Transverse colon (tissue), 4 donors: Measurements from ENCODE around the gene SLC22A24. TPM values are rescaled to one million over a fixed set of nuclear protein-coding genes. Genes with fewer than 3 reads are reported as not detected.

Experiments
- DNase-seq: peaks from one replicate; pipeline ENCODE4 v3.0.0-alpha.2; 2019
- H3K27ac ChIP-seq, 4 donors: fragments of 200-600 bp; sonication (generic); 2 replicates each; pipeline ENCODE4 v1.5.1; 2016 to 2018; ENCODE audit warnings: inconsistent platforms in 4 of 4
- H3K27me3 ChIP-seq: fragments of 200-600 bp; sonication (generic); 2 replicates; pipeline ENCODE4 v1.5.1; 2017; ENCODE audit warnings: inconsistent platforms
- H3K36me3 ChIP-seq, 4 donors: fragments of 200-600 bp; sonication (generic); 2 replicates each; pipeline ENCODE4 v1.5.1; 2017 to 2019; ENCODE audit warnings: inconsistent platforms in 4 of 4
- H3K4me1 ChIP-seq, 4 donors: fragments of 200-600 bp; sonication (generic); 2 replicates each; pipeline ENCODE4 v1.5.1; 2017 to 2020; ENCODE audit warnings: inconsistent platforms in 4 of 4
- H3K4me3 ChIP-seq, 4 donors: fragments of 200-600 bp; sonication (generic); 1 replicate in 1 of 4; 2 replicates in 3 of 4; pipeline versions ENCODE4 v1.5.1 to v1.6.1; 2017 to 2019; ENCODE audit warnings: inconsistent platforms in 4 of 4
- H3K9me3 ChIP-seq, 2 donors: fragments of 200-600 bp; sonication (generic); 2 replicates each; pipeline ENCODE4 v1.5.1; 2017 to 2019; ENCODE audit warnings: inconsistent platforms in 2 of 2
- EP300 ChIP-seq: sonication (generic); formaldehyde crosslinking; IDR thresholded peaks from one replicate; pipeline ENCODE4 v1.6.1; 2017; ENCODE audit warnings: antibody characterized with exemption, low read depth
- POLR2A ChIP-seq: fragments of 450-650 bp; IDR thresholded peaks from one replicate; pipeline ENCODE4 v1.6.1; 2016; ENCODE audit warnings: antibody characterized with exemption, mild to moderate bottlenecking, moderate library complexity
- POLR2AphosphoS5 ChIP-seq, 3 donors: sonication (generic); formaldehyde crosslinking; IDR thresholded peaks; one replicate each; pipeline ENCODE4 v1.6.1; 2016; ENCODE audit warnings: antibody characterized with exemption in 3 of 3
- WGBS, 2 donors: methylation state at CpG; one replicate each; pipeline ENCODE4 v1.1.5; 2018; ENCODE audit warnings: low coverage in 1 of 2; 5-methylcytosine and 5-hydroxymethylcytosine counted together
- in situ Hi-C, 4 donors: fragments of 200-750 bp; cut with MboI; loops; one replicate each; pipeline versions ENCODE4 v1.15.0 to v1.15.1; 2017; ENCODE audit warnings: low sequenced_read_pairs in 3 of 4, low pct_ligation_motif_present in 1 of 4, low pct_unique_long_range_greater_than_20kb in 1 of 4
- intact Hi-C: fragments of 100-400 bp; cut with DNase I; formaldehyde crosslinking; loops from one replicate; pipeline ENCODE4 v1.15.1; 2023; ENCODE audit warnings: low total_unique reads
- total RNA-seq, 4 donors: library from RNA; depleted of rRNA; stranded (reverse); fragments of >200 nt; gene quantifications; one replicate each; pipeline ENCODE4 v1.1.0, GENCODE V29; 2016
- TF ChIP-seq, protein P1 (sequence below), 5 experiments: fragments of 200-600 bp in 3 of 5; fragments of 450-650 bp in 2 of 5; sonication (generic) in 3 of 5; IDR thresholded peaks; 1 replicate in 2 of 5; 2 replicates in 3 of 5; pipeline ENCODE4 v1.5.1; 2016 to 2017; ENCODE audit warnings: antibody characterized with exemption in 5 of 5, inconsistent platforms in 3 of 5, mild to moderate bottlenecking in 2 of 5, moderate library complexity in 1 of 5

Gene SLC22A24
- total RNA-seq, 4 donors from 2014 or later: not detected

GRCh38 chr11:63165706-63166310 is 21.8 kb upstream of the SLC22A24 start:
- in situ Hi-C loops: no loop called here
- H3K9me3 ChIP-seq: no peaks in the 10 kb centered on the region
- WGBS, 2 donors: 77 to 79% methylated on average over 2 to 4 of the region's 4 CpGs
- intact Hi-C loops: no loop called here
- no peak overlapping the region for H3K27ac ChIP-seq
- no peak overlapping the region for H3K4me3 ChIP-seq
- no peak for DNase-seq
- peaks cover 38% of the 10 kb centered on the region for H3K27me3 ChIP-seq
- no peak for TF ChIP-seq EP300
- TF ChIP-seq POLR2A: no peak
- TF ChIP-seq POLR2AphosphoS5 (IDR thresholded peaks at IDR 0.05): no peak
- no peaks in the 10 kb centered on the region for H3K36me3 ChIP-seq
- no peaks in the 10 kb centered on the region for H3K4me1 ChIP-seq

- Histone ChIP-seq H3K4me3 (no peak overlapping the region), H3K36me3 (no peaks in the 10 kb centered on the region), H3K27me3 (no peaks in the 10 kb centered on the region), H3K9me3 (peaks cover 0 to 5% of the 10 kb centered on the region in 2 donors), H3K4me1 (no peaks in the 10 kb centered on the region), H3K27ac (no peak overlapping the region)
- intact Hi-C loops: no loop called here
- in situ Hi-C loops: no loop called here
- 50 to 100% methylated on average over 1 of the region's 1 CpG for WGBS, 2 donors
- no peak for DNase-seq
- TF ChIP-seq, protein P1, sequence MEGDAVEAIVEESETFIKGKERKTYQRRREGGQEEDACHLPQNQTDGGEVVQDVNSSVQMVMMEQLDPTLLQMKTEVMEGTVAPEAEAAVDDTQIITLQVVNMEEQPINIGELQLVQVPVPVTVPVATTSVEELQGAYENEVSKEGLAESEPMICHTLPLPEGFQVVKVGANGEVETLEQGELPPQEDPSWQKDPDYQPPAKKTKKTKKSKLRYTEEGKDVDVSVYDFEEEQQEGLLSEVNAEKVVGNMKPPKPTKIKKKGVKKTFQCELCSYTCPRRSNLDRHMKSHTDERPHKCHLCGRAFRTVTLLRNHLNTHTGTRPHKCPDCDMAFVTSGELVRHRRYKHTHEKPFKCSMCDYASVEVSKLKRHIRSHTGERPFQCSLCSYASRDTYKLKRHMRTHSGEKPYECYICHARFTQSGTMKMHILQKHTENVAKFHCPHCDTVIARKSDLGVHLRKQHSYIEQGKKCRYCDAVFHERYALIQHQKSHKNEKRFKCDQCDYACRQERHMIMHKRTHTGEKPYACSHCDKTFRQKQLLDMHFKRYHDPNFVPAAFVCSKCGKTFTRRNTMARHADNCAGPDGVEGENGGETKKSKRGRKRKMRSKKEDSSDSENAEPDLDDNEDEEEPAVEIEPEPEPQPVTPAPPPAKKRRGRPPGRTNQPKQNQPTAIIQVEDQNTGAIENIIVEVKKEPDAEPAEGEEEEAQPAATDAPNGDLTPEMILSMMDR (IDR thresholded peaks at IDR 0.05): no peak
- TF ChIP-seq EP300: no peak
- TF ChIP-seq POLR2A: no peak
- no peak for TF ChIP-seq POLR2AphosphoS5 (IDR thresholded peaks at IDR 0.05)
Measured at GRCh38 chr11:63155794-63156193, 11.8 kb upstream of the SLC22A24 start.

GRCh38 chr11:63146581-63146980 is 2.6 kb upstream of the SLC22A24 start:
- in situ Hi-C loops: no loop called here
- Histone ChIP-seq H3K4me3 (no peak overlapping the region), H3K9me3 (no peaks in the 10 kb centered on the region), H3K36me3 (no peaks in the 10 kb centered on the region), H3K27ac (no peak overlapping the region), H3K4me1 (no peaks in the 10 kb centered on the region), H3K27me3 (no peaks in the 10 kb centered on the region)
- DNase-seq: no peak
- whole genome bisulfite sequencing, 2 donors: 71 to 73% methylated on average over 1 to 2 of the region's 2 CpGs
- TF ChIP-seq POLR2AphosphoS5 (IDR thresholded peaks at IDR 0.05) (no peak), POLR2A (no peak), EP300 (no peak)
- TF ChIP-seq, protein P1 (IDR thresholded peaks at IDR 0.05): no peak
- intact Hi-C loops: no loop called here

- no peak overlapping the region for H3K4me3 ChIP-seq
- H3K27me3 ChIP-seq: no peaks in the 10 kb centered on the region
- TF ChIP-seq EP300 (no peak), POLR2AphosphoS5 (IDR thresholded peaks at IDR 0.05) (no peak), POLR2A (no peak)
- TF ChIP-seq, protein P1 (IDR thresholded peaks at IDR 0.05): no peak
- H3K36me3 ChIP-seq: no peaks in the 10 kb centered on the region
- no peak overlapping the region for H3K27ac ChIP-seq
- no peaks in the 10 kb centered on the region for H3K4me1 ChIP-seq
- WGBS, 2 donors: 83 to 84% methylated on average over 2 to 3 of the region's 3 CpGs
- intact Hi-C loops (no loop called here), in situ Hi-C loops (no loop called here)
- no peaks in the 10 kb centered on the region for H3K9me3 ChIP-seq
- DNase-seq: no peak
Measured at GRCh38 chr11:63142459-63142858, 1.6 kb downstream of the SLC22A24 start.
